DMS53 treated with DMSO at 0.1 percent for 48 hours (cell line): ENCODE data around the gene MAP3K7.

ENCODE experiments used
- DNase-seq: peaks from one replicate; lab custom pipeline; 2025; ENCODE audit not compliant: unreplicated experiment; lab: John Stamatoyannopoulos, UW

The MAP3K7 gene

GRCh38 chr6:90485635-90486277 lies 101.1 kb downstream of the MAP3K7 start:
- DNase-seq, result no peak

DNA sequence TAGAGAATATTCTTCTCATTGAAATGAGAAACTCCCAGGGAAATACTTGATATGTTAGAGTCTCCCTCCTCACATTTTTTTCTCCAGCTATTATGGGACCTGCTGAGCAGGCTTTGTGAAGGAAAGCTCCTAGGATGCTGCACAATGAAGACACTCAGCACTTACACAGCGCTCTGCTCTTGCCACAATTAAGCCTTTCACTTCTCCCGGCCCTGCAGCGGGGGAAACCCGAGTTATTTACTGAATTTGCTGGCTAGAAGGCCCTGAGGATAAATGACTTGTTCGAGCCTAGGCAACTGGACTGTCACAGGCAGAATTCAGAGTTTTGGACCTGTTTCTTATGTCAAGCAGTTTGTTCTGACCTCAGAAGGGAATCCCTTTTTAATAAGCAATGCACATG lies 102.0 kb downstream of the MAP3K7 start:
- no peak for DNase-seq

- DNase-seq, result no peak
Observed at GRCh38 chr6:90484385-90484784, 102.5 kb downstream of the MAP3K7 start.

- no peak for DNase-seq
Observed at GRCh38 chr6:90483956-90484355, 102.9 kb downstream of the MAP3K7 start.

DNA sequence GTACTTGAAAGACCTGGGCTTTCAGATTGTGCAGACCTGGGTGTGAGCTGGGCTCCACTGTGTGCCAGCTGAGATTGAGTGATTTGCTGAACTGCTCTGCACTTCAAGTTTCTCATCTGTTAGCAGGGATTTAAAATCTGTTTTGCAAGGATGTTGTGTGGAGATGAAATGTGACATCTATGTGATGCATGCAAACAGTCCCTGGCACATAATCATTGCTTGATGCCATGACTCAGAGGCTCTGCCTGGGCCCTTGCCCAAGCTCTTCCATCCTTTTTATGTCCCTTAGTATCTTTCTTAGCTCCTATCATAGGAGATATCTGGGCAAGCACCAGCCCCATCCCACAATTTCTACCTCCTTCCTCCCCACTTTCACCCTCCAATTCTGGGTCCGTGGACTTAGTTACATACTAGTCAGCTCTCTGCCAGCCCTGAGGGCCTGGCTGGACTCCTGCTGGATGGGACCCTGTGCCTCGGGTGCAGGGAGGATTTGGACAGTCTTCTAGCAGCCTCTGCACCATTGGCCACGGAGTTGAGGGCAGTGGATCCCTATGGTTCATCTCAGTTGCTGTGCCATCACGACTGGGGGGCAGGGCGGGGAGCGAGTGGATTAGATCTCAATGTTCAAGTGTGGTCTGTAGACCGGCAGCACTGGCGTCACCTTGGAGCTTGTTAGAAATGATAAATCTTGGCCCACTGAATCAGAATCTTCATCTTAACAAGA lies 103.6 kb downstream of the MAP3K7 start:
- no peak for DNase-seq

- DNase-seq, result no peak
Observed at GRCh38 chr6:90480666-90481065, 106.2 kb downstream of the MAP3K7 start.

DNA sequence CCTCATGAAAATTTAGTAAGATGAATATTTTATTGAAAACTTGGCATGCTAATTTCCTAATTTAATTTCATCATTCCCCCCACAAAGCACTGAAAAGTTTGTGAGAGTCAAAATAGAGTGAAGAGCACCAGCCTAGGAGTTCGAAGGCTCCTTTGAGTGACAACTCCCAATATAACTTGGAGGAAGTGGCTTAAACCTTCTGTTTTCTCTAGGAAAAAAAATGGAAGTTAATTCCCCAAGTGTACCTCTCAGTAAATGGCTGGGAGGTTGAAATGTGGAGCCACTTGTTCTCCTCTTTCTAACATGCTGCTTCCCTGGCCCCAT lies 107.3 kb downstream of the MAP3K7 start:
- no peak for DNase-seq

GRCh38 chr6:90478789-90479602 lies 107.9 kb downstream of the MAP3K7 start:
- DNase-seq, result peak; percentile 73

DNA sequence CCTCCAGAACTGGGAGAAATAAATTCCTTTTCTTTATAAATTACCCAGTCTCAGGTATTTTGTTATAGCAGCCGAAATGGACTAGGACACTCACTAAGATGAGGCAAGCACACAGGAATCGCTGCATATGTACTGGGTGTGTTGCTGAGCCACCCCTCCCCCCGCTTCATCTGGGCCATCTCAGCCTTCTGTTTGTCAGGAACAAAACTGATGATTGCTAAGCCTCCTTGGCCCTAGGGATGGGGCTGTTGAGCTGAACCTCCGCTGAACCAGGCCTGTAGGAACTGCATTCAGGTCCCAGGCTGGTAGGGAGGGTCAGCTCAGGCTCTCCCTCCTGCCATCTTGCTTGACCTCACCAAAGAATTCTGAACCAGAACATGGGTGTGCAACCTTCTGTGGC lies 108.6 kb downstream of the MAP3K7 start:
- no peak for DNase-seq

DNA sequence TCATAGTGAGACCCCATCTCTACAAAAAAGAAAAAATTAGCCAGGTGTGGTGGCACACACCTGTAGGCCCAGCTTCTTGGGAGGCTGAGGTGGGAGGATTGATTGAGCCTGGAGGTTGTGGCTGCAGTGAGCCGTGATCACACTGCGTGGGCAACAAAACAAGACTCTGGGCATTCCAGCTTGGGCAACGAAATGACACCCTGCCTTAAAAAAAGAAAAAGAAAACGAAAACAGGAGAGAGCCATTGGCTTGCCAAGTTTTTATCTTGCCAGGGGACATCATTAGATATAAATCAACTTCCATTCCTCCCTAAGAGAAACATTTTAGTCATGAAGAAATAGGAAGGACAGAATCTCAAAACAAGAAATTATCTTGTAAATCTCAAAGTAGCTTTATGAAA lies 109.5 kb downstream of the MAP3K7 start:
- no peak for DNase-seq

- no peak for DNase-seq
Observed at GRCh38 chr6:90472716-90473115, 114.2 kb downstream of the MAP3K7 start.

DNA sequence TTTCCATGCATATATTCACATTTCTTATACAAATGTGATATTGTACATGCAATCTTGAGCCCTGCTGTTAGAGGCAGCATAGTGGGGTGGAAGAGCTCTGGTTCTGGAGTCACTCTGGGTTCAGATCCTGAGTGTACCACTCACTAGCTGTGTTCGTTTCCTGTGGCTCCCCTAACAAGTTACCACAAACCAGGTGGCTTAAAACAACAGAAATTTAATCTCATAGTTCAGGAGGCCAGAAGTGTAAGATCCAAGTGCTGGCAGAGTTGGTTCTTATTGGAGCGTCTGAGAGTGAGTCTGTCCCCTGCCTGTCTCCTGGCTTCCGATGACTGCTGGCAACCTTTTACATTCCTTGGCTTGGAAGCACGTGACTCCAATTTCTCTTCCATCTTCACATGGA lies 115.6 kb downstream of the MAP3K7 start:
- no peak for DNase-seq

GRCh38 chr6:90469906-90470305 lies 117.0 kb downstream of the MAP3K7 start:
- DNase-seq, result no peak

DNA sequence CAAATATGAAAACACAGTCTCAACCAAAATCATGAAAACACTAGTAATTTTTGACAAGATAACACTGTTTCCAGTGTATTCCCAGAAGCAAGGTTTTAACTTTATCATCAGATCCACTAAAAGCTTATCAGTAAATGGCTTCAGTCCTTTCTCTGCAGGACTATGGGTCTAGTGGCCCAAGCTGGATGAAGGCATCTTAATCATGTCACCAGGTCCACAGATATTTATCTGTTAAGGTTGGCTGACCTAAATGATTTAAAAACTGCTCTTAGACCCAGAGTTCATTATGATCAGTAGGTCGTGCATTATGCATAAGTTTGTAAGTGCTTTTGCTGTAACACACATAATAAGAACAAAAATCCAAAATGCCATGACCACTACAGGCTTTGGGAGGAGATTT lies 118.0 kb downstream of the MAP3K7 start:
- no peak for DNase-seq

DNA sequence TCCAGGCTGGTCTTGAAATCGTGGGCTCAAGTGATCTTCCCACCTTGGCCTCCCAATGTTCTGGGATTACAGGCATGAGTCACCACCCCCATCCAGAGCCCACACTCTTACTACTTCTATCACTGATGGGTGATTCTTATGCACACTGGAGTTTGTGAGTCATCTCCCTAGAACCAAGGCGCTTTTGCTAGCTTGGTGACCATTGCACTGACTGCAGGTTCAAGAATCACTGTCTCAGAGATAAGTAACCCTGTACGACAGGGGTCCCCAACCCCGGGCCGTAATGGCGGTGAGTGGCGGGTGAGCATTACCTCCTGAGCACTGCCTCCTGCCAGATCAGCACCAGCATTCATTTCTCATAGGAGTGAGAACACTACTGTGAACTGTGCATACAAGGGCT lies 118.8 kb downstream of the MAP3K7 start:
- DNase-seq, result no peak

DNA sequence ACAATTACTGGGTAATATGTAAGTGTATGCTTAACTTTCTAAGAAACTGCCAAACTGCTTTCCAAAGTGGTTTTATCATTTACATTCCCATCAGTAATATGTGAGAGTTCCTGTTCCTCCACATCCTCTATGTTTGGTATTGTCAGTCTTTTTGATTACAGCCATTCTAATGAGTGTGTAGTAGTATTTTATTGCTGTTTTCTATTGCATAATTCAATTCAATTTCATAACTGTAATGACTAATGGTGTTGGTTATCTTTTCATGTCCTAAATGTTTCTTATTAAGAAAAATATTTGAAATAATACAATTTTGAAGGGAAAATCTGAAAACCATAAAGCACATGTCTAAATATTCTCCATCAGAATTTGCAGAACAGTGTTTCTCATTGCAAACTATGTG lies 119.3 kb downstream of the MAP3K7 start:
- no peak for DNase-seq

- no peak for DNase-seq
Observed at GRCh38 chr6:90466154-90466940, 120.5 kb downstream of the MAP3K7 start.

GRCh38 chr6:90465686-90466085 lies 121.2 kb downstream of the MAP3K7 start:
- no peak for DNase-seq

- no peak for DNase-seq
Observed at GRCh38 chr6:90464507-90464906, 122.4 kb downstream of the MAP3K7 start.

DNA sequence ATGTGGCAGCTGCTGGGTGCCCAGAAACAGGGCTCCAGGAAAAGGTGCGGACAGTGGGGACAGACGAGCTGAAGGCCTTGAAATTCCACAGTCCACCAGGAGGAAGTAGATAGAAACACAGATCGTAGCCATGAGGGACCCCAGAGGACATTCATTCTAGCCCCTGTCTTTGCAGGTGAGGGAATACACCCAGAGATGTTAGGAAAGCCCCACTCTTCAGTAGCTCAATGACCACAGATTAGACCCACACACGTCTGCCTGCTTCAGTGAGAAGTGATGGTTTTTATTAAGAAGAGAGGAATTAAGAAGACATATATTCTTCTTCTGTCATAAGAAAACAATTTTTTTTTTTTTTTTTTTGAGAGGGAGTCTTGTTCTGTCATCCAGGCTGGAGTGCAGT lies 123.0 kb downstream of the MAP3K7 start:
- no peak for DNase-seq
